ENCODE data around the gene FEM1A.

GRCh38 chr19:4755459-4755858, 36.1 kb upstream of the FEM1A start:
- TF ChIP-seq CTCF (IDR thresholded peaks at IDR 0.05; ENCODE audit: low read depth, low read length): no peak
- TF ChIP-seq POLR2A (IDR thresholded peaks at IDR 0.05; ENCODE audit: extremely low read depth, insufficient read length): no peak
- no peak for TF ChIP-seq MAX (IDR thresholded peaks at IDR 0.05; ENCODE audit: low read depth, low read length)
- TF ChIP-seq MYC (IDR thresholded peaks at IDR 0.05; ENCODE audit: low read depth, low read length): no peak
